DND-41 (cell line): ENCODE measurements around the gene DDX47.
"Not testable (repeated sequence)": the region's sequence is repeated elsewhere in the genome, so short reads cannot be mapped to it uniquely, and the experiment has no call there.

Experiments used
- EZH2 ChIP-seq: IDR thresholded peaks from 3 replicates; pipeline ENCODE4 v1.6.1; 2012; ENCODE audit warnings: borderline replicate concordance, low read depth, mild to moderate bottlenecking, moderate library complexity, low read length, inconsistent platforms; ENCODE audit not compliant: severe bottlenecking
- TF ChIP-seq, protein P1 (sequence below): IDR thresholded peaks from 2 replicates; pipeline ENCODE4 v1.5.1; 2012; ENCODE audit warnings: borderline replicate concordance, low read length, moderate library complexity, mild to moderate bottlenecking; ENCODE audit not compliant: poor library complexity, severe bottlenecking; ENCODE audit errors: extremely low read depth

- TF ChIP-seq, protein P1, sequence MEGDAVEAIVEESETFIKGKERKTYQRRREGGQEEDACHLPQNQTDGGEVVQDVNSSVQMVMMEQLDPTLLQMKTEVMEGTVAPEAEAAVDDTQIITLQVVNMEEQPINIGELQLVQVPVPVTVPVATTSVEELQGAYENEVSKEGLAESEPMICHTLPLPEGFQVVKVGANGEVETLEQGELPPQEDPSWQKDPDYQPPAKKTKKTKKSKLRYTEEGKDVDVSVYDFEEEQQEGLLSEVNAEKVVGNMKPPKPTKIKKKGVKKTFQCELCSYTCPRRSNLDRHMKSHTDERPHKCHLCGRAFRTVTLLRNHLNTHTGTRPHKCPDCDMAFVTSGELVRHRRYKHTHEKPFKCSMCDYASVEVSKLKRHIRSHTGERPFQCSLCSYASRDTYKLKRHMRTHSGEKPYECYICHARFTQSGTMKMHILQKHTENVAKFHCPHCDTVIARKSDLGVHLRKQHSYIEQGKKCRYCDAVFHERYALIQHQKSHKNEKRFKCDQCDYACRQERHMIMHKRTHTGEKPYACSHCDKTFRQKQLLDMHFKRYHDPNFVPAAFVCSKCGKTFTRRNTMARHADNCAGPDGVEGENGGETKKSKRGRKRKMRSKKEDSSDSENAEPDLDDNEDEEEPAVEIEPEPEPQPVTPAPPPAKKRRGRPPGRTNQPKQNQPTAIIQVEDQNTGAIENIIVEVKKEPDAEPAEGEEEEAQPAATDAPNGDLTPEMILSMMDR: not testable (repeated sequence)
- TF ChIP-seq EZH2: not testable (repeated sequence)
Observed at GRCh38 chr12:12846780-12847179, 33.6 kb downstream of the DDX47 start.
